K562 (cell line): ENCODE measurements around the gene C1QTNF3. TPM values are rescaled to one million over a fixed set of nuclear protein-coding genes. Genes with fewer than 3 reads are reported as not detected.

Experiments used
- ATAC-seq: fragments of 200-7000 bp; cut with Tn5 transposase; 3 replicates; pipeline ENCODE4 v1.9.1; 2020; ENCODE audit warnings: moderate library complexity
- BruUV-seq: library from RNA; stranded (reverse); fragments of 400-500 nt; replicated peaks from 2 replicates; lab custom pipeline; 2021; lab: Mats Ljungman, UMichigan
- CTCF ChIA-PET: fragments of 300-600 bp; formaldehyde crosslinking; extraction: SDS; loops from one replicate; lab custom pipeline; 2021; ENCODE audit warnings: low intra/inter-chr PET ratio; lab: Yijun Ruan, JAX
- POLR2A ChIA-PET: fragments of 300-600, 350-650 bp; sonication (Branson Sonifier 250); formaldehyde crosslinking; extraction: SDS; loops from one replicate; lab custom pipeline; 2021; ENCODE audit warnings: antibody characterized with exemption, inconsistent platforms; lab: Yijun Ruan, JAX
- DNase-seq, 4 experiments: peaks; one replicate each; pipeline versions ENCODE4 v3.0.0 to v3.0.0-alpha.2; 2011 to 2018; ENCODE audit warnings: low spot score in 3 of 4, mixed read lengths in 3 of 4; ENCODE audit errors: extremely low read depth in 1 of 4
- FAIRE-seq: peaks from 2 replicates; lab custom pipeline; 2011; peaks lifted over from hg19 to GRCh38; lab: Jason Lieb, UNC
- H2AFZ ChIP-seq: 2 replicates; pipeline ENCODE4 v1.6.0; 2011; ENCODE audit warnings: low read depth, low read length, control low read depth, inconsistent platforms
- H3K27ac ChIP-seq: fragments of 200-600 bp; 3 replicates; pipeline ENCODE4 v1.8.0; 2011; ENCODE audit warnings: low read depth, mild to moderate bottlenecking, control low read depth, inconsistent platforms, low read length, moderate library complexity, mixed read lengths; ENCODE audit errors: extremely low read depth
- H3K27me3 ChIP-seq, 2 experiments: fragments of 300-600 bp in 1 of 2; 2 replicates in 1 of 2; 3 replicates in 1 of 2; pipeline versions ENCODE4 v1.6.0 to v1.8.0; 2011; ENCODE audit warnings: inconsistent platforms in 2 of 2, low read length in 2 of 2, mild to moderate bottlenecking in 1 of 2, mixed read lengths in 1 of 2, moderate library complexity in 1 of 2; ENCODE audit not compliant: control insufficient read depth in 2 of 2, insufficient read depth in 2 of 2
- H3K36me3 ChIP-seq: fragments of 300-600 bp; 3 replicates; pipeline ENCODE4 v1.8.0; 2011; ENCODE audit warnings: mild to moderate bottlenecking, low read length, inconsistent platforms; ENCODE audit not compliant: control insufficient read depth, insufficient read depth
- H3K4me1 ChIP-seq, 2 experiments: fragments of 200-600 bp in 1 of 2; replicated peaks in 1 of 2; 2 replicates in 1 of 2; 3 replicates in 1 of 2; pipeline versions ENCODE4 v1.5.1 to v1.8.0; 2011; ENCODE audit warnings: inconsistent platforms in 2 of 2, low read length in 2 of 2, mild to moderate bottlenecking in 1 of 2, mixed read lengths in 1 of 2, moderate library complexity in 1 of 2; ENCODE audit not compliant: control insufficient read depth in 2 of 2, insufficient read depth in 2 of 2
- H3K4me2 ChIP-seq: 2 replicates; pipeline ENCODE4 v1.6.1; 2011; ENCODE audit warnings: low read length, control low read depth, inconsistent platforms, mixed read lengths; ENCODE audit not compliant: insufficient read depth
- H3K4me3 ChIP-seq: fragments of 200-600 bp; sonication (generic), shearing (Covaris generic); 2 replicates; pipeline ENCODE4 v1.5.1; 2016; ENCODE audit warnings: control low read depth, inconsistent platforms
- H3K79me2 ChIP-seq: fragments of 200-600 bp; 3 replicates; pipeline ENCODE4 v1.8.0; 2011; ENCODE audit warnings: low read length, inconsistent platforms; ENCODE audit not compliant: control insufficient read depth, insufficient read depth
- H3K9ac ChIP-seq, 2 experiments: 2 replicates each; pipeline versions ENCODE4 v1.6.0 to v1.6.1; 2011; ENCODE audit warnings: low read depth in 2 of 2, low read length in 2 of 2, control low read depth in 1 of 2, inconsistent platforms in 1 of 2, mild to moderate bottlenecking in 1 of 2, mixed read lengths in 1 of 2; ENCODE audit not compliant: insufficient read depth in 1 of 2
- H3K9me1 ChIP-seq: one replicate; pipeline ENCODE4 v1.6.0; 2011; ENCODE audit warnings: inconsistent platforms, mild to moderate bottlenecking, low read length, moderate library complexity; ENCODE audit not compliant: control insufficient read depth, insufficient read depth
- H3K9me3 ChIP-seq: replicated peaks from 2 replicates; pipeline ENCODE4 v1.5.1; 2011; ENCODE audit warnings: low read depth, low read length, inconsistent platforms; ENCODE audit not compliant: control insufficient read depth, insufficient read depth
- H4K20me1 ChIP-seq: replicated peaks from 2 replicates; pipeline ENCODE4 v1.6.1; 2011; ENCODE audit warnings: low read length, inconsistent platforms, mixed read lengths; ENCODE audit not compliant: control insufficient read depth, insufficient read depth
- CBFB ChIP-seq: sonication (generic); formaldehyde crosslinking; IDR thresholded peaks from 2 replicates; pipeline ENCODE4 v1.4.0; 2020; ENCODE audit warnings: mild to moderate bottlenecking, missing genetic modification reagents
- ZNF561 ChIP-seq: fragments of 450-650 bp; formaldehyde crosslinking; conservative IDR thresholded peaks from 2 replicates; pipeline ENCODE4 v1.4.0; 2020; ENCODE audit warnings: mild to moderate bottlenecking, moderate library complexity
- ZNF780A ChIP-seq: fragments of 250-450 bp; sonication (Bioruptor Pico); IDR thresholded peaks from 2 replicates; pipeline ENCODE4 v1.5.0; 2021; ENCODE audit warnings: mild to moderate bottlenecking
- WGBS: fragments of 100-300 bp; shearing (Covaris generic); methylation state at CpG from one replicate; pipeline ENCODE4 v1.1.6; 2016; ENCODE audit warnings: low coverage, mixed read lengths; ENCODE audit not compliant: insufficient coverage; ENCODE audit errors: missing lambda C conversion rate; 5-methylcytosine and 5-hydroxymethylcytosine counted together
- in situ Hi-C: fragments of 300-500 bp; cut with MboI; formaldehyde crosslinking; loops from 4 replicates; pipeline ENCODE4 v1.15.0; 2018; ENCODE audit warnings: inconsistent platforms, mixed read lengths
- intact Hi-C: fragments of 100-400 bp; cut with micrococcal nuclease; formaldehyde crosslinking; loops from 2 replicates; pipeline ENCODE4 v1.14.2; 2022
- polyA plus RNA-seq, 8 experiments: library from polyadenylated mRNA; depleted of rRNA in 4 of 8; stranded (reverse) in 5 of 8; unstranded in 3 of 8; fragments of >200 nt; fragmentation: Nextera tagmentation in 2 of 8; fragmentation: Illumina TruSeq in 1 of 8; extraction: Ambion mirVana in 2 of 8; extraction: Trizol in 1 of 8; gene quantifications; 2 replicates each; pipeline versions ENCODE4 v1.2.1 to v1.2.3, GENCODE V29; 2011 to 2014; ENCODE audit warnings: inconsistent platforms in 1 of 8, missing spikeins in 1 of 8
- total RNA-seq, 7 experiments: library from RNA; depleted of rRNA in 6 of 7; stranded (reverse); fragments of >200 nt in 6 of 7; fragmentation: Illumina TruSeq in 2 of 7; extraction: Trizol in 2 of 7; gene quantifications; 2 replicates each; pipeline versions ENCODE4 v1.2.1 to v1.2.3, GENCODE V29; 2011 to 2021; ENCODE audit warnings: low replicate concordance in 1 of 7
- TF ChIP-seq, protein P1 (sequence below): fragments of 250-450 bp; sonication (Bioruptor Pico); IDR thresholded peaks from 2 replicates; pipeline ENCODE4 v1.5.0; 2020; ENCODE audit warnings: mild to moderate bottlenecking
- TF ChIP-seq, protein P2 (sequence below): fragments of 450-650 bp; conservative IDR thresholded peaks from 2 replicates; pipeline ENCODE4 v1.6.1; 2016; ENCODE audit warnings: missing genetic modification characterization, low read depth, mild to moderate bottlenecking, missing compliant biosample characterization, moderate library complexity

The C1QTNF3 gene
- total and polyA plus RNA-seq, 9 of the 15 experiments (the other 6 are each of a cell fraction or from before 2014, with no cell fraction given), result 0.51 to 3.3 (median 2.0) TPM

DNA sequence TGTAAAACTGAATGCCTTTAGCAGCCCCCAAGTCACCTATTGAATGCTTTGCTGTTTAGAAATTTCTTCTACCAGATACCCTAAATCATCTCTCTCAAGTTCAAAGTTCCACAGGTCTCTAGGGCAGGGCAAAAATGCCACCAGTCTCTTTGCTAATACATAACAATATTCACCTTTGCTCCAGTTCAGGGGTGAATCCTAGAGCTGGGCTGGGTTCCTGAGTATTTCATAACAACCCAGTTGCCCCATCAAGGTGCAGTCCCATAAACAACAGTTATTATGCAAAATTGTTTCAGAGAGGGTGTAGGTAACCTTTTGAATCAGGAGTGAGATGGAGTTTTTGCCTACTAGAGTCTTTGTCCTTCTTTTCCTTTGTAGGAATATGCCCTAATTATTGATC is 19.0 kb upstream of the C1QTNF3 start:
- BruUV-seq, result no TSS peak
- Histone ChIP-seq H2AFZ (no peak overlapping the region), H3K4me1 (no peaks in the 10 kb centered on the region), H3K9me1 (no peaks in the 10 kb centered on the region), H3K9ac (no peak overlapping the region), H3K4me3 (no peak overlapping the region), H3K36me3 (no peaks in the 10 kb centered on the region), H3K79me2 (no peaks in the 10 kb centered on the region), H3K27ac (no peak overlapping the region), H3K9me3 (0 out of 2 replicates have a peak, but pooled peaks cover 4% of the 10 kb centered on the region), H3K27me3 (no peaks in the 10 kb centered on the region), H3K4me2 (no peak overlapping the region), H4K20me1 (no peaks in the 10 kb centered on the region)
- in situ Hi-C loops, result no loop called here
- DNase-seq (no peak), ATAC-seq (no peak), FAIRE-seq (no peak)
- POLR2A ChIA-PET, result no interaction called here
- intact Hi-C loops, result no loop called here
- CTCF ChIA-PET, result no interaction called here
- no peak for TF ChIP-seq ZNF561 (CRISPR knock-in tag)

DNA sequence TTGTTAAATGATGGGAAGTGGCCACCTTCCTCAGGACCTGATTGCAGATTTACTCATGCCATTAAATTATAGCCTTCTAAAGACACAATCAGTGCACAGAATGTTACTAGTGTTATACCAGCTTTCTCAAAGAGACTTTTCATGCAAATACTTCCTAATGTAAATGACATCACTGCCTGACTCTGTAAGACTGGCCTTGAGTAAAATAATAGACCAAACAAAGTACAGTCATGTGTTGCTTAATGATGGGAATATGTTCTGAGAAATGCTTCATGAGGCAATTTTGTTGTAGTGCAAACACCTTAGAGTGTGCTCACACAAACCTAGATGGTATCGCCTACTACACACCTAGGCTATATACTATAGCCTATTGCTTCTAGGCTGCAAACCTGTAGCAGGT is 17.0 kb upstream of the C1QTNF3 start:
- Histone ChIP-seq H3K9me1 (no peaks in the 10 kb centered on the region), H3K4me2 (no peak overlapping the region), H3K4me3 (no peak overlapping the region), H3K9me3 (0 out of 2 replicates have a peak, but pooled peaks cover 4% of the 10 kb centered on the region), H3K36me3 (no peaks in the 10 kb centered on the region)
- no peak for DNase-seq
- no peak for FAIRE-seq
- CTCF ChIA-PET, result no interaction called here
- TF ChIP-seq, protein P1, sequence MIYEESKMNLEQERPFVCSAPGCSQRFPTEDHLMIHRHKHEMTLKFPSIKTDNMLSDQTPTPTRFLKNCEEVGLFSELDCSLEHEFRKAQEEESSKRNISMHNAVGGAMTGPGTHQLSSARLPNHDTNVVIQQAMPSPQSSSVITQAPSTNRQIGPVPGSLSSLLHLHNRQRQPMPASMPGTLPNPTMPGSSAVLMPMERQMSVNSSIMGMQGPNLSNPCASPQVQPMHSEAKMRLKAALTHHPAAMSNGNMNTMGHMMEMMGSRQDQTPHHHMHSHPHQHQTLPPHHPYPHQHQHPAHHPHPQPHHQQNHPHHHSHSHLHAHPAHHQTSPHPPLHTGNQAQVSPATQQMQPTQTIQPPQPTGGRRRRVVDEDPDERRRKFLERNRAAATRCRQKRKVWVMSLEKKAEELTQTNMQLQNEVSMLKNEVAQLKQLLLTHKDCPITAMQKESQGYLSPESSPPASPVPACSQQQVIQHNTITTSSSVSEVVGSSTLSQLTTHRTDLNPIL (CRISPR knock-in tag), result no peak
- TF ChIP-seq, protein P2, sequence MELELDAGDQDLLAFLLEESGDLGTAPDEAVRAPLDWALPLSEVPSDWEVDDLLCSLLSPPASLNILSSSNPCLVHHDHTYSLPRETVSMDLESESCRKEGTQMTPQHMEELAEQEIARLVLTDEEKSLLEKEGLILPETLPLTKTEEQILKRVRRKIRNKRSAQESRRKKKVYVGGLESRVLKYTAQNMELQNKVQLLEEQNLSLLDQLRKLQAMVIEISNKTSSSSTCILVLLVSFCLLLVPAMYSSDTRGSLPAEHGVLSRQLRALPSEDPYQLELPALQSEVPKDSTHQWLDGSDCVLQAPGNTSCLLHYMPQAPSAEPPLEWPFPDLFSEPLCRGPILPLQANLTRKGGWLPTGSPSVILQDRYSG (tag), result no peak
- no peak for TF ChIP-seq CBFB
- TF ChIP-seq ZNF780A, result no peak
- TF ChIP-seq, all 486 proteins: peak for 0
- H3K9ac ChIP-seq, result no peak overlapping the region
- H3K27ac ChIP-seq, result no peak overlapping the region
- POLR2A ChIA-PET, result no interaction called here
- no peak for ATAC-seq
- no peak overlapping the region for H2AFZ ChIP-seq
- H4K20me1 ChIP-seq, result no peaks in the 10 kb centered on the region
- in situ Hi-C loops (no loop called here), intact Hi-C loops (no loop called here)
- H3K4me1 ChIP-seq, result no peaks in the 10 kb centered on the region
- BruUV-seq, result no TSS peak
- no peaks in the 10 kb centered on the region for H3K27me3 ChIP-seq
- 24% methylated on average over 1 of the region's 1 CpG for WGBS
- H3K79me2 ChIP-seq, result no peaks in the 10 kb centered on the region
